Measurements from ENCODE around the gene HEMGN. TPM values are rescaled to one million over a fixed set of nuclear protein-coding genes. Genes with fewer than 3 reads are reported as not detected.
"Not testable (repeated sequence)": the region's sequence is repeated elsewhere in the genome, so short reads cannot be mapped to it uniquely, and the experiment has no call there.

The HEMGN gene
- total RNA-seq, 1 experiment from 2014 or later = not detected

DNA sequence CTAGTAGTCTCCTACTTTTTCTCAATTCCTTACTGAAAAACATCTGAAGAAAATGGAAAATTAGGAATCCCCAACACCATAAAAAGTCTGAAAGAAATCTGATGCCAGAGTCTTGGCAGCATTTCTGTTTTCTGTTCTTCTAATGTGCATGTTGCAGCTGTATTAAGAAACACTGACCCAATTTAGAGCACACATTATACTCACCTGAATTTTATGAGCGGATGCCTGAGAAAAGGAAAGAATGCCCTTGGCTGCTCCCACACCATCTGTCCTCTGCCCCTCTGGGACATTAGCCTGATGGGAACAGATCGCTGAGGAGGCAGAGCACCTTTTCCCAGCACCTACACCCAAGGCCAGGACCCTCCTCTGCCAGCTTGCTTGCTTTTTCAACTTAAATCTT is 31.0 kb upstream of the HEMGN start:
- in situ Hi-C loops (cut with HindIII; ENCODE audit: low sequenced_read_pairs) = no loop called here
- no peak for DNase-seq (ENCODE audit: low spot score)

DNA sequence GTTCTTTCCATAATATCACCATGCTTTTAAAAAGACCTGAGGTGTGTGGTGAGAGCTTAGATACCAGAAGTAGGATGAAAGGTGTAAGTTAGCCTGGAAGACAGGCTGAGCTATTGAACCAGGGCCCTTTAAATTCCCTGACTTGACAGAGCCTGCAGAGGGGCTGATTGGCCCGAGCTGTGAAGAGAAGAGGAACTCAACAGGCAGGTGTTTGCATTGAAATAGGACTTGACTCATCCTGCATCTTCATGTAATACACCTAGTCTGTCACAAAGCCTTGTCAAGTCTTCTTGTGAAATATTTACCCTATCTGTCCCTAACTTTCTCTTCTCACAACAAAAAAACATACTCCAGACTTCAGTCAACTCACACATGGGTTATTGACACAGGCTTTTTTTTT is 28.5 kb upstream of the HEMGN start:
- no peak for DNase-seq (ENCODE audit: low spot score)
- in situ Hi-C loops (cut with HindIII; ENCODE audit: low sequenced_read_pairs) = no loop called here

DNA sequence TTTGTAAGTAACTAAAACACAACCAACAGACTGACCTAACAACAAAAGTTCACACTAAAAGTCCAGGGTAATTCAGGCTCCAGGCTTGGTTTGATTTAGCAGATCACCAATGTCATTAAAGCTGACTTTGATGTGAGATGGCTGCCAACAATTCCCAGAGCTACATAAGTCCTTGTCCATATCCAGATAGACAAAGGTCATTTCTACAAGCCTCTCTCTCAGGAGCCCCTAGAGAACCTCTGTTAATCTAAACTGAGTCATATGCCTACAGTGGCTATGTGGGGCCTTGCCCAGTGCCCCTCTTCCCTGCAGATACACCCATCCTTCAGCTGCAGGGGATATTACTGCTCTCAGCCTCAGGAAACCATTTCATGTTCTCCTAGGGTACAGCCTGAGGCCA is 26.9 kb upstream of the HEMGN start:
- in situ Hi-C loops (cut with HindIII; ENCODE audit: low sequenced_read_pairs) = no loop called here
- no peak for DNase-seq (ENCODE audit: low spot score)

DNA sequence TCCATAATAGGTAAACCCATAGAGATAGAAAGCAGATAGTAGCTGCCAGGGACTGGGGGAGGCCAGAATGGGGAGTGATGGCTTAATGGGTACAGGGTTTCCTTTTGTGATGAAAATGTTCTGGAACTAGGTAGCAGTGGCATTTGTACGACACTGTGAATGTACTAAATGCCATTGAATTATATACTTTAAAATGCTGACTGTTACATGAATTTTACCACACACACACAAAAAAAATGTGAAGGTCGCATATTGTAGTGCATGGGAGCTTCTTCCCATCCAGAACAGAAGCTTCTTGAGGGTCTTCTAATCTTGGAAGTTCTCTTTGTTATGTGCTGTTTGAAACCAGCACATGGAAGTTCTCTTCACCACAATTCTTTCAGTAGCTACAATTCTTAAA is 25.3 kb upstream of the HEMGN start:
- in situ Hi-C loops (cut with HindIII; ENCODE audit: low sequenced_read_pairs) = no loop called here
- DNase-seq (ENCODE audit: low spot score) = no peak

DNA sequence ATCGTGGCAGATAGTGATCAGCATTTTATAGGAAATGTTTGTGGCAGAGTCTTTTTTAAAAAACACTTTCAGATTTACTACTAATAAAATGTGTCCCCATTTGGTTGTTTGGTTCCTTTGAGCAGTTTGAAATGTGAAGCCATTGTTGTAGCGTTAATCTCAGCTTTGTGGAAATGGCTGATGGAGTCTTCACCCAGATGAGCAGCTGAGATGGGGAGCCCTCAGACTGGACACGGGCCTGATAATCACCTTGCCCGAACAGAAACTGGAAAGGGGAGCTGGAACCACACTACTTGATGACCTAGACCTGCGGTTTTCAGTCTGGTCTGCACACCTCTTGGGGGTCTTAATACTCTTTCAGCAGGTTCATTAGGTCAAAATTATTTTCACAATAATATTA is 24.6 kb upstream of the HEMGN start:
- in situ Hi-C loops (cut with HindIII; ENCODE audit: low sequenced_read_pairs) = no loop called here
- DNase-seq (ENCODE audit: low spot score) = no peak

DNA sequence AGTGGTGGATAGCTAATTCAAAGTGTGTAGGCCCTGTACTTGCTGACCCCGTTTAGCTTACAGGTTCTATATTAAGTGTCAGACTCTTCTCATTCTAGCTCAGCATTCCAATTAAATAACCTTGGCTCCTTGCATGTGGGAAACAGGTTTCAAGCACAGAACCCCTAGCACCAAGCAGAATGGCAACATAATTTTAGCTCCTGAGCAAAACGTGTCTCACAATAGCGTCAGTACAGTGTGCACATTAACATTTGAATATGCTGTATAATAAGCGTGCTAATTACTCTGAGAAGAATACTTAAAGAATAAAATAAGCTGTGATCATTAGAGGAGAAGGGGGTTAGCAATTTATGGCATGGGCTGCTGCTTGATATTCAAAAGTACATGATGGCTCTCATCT is 24.2 kb upstream of the HEMGN start:
- no peak for DNase-seq (ENCODE audit: low spot score)
- in situ Hi-C loops (cut with HindIII; ENCODE audit: low sequenced_read_pairs) = no loop called here

DNA sequence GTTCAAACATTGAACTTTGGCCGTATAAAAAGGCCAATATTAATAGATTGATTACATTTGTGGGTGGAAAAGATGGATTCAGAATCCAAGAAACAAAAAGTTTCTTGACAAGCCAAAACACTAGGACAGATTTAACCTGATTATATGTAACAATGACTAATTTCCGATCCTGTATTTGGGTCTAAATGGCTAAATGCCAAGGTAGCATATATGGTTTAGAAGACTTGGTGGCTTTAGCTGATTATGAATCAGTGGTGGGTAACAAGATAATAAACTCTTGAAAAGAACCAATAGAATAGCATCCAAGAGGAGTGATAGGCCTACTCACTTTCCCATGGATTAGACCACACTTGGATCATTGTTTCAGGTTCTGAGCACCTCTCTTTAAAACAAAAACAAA is 23.4 kb upstream of the HEMGN start:
- in situ Hi-C loops (cut with HindIII; ENCODE audit: low sequenced_read_pairs) = no loop called here
- DNase-seq (ENCODE audit: low spot score) = no peak

DNA sequence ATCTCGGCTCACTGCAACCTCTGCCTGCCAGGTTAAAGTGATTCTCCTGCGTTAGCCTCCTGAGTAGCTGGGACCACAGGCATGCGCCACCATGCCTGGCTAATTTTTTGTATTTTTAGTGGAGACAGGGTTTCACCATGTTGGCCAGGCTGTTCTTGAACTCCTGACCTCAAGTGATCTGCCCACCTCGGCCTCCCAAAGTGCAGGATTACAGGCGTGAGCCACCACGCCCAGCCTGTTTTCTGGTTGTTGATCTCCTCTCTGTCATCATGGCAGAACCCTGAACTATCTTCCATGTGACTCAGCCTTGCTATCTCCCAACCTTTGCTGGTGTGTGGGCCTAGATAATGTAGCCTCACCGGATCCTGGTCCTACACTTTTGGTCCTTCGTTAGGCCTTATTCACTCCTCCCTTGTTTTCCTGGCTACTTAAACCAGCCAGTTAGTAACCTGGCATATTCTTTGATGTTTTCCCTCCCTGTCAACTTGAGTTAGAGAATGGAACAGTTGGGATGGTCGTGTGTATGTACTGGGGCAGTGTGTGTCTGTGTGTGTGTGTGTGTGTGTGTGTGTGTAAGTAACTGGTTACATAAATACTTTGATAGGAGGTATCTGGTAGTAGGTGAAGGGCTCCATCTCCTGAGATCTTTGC is 22.8 kb upstream of the HEMGN start:
- in situ Hi-C loops (cut with HindIII; ENCODE audit: low sequenced_read_pairs); DNase-seq (ENCODE audit: low spot score): not testable (repeated sequence)

DNA sequence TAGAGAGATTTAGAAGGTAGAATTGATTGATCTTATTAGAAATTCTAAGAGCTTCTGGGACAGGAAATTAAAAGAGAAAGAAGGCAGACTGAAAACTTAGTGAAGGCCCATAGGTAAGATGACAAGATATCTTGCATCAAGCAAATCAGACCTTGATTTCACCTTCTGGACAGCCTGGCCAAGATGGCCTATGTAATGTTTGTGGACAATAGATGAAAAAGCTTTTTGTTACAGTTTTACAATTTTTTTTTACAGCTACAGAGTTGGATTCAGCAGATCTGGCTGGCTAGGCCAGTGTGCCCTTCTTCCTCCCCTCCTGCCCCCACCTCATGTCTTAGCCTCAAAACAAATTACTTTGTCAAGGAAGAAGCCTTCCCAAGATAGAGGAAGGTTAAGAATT is 21.6 kb upstream of the HEMGN start:
- in situ Hi-C loops (cut with HindIII; ENCODE audit: low sequenced_read_pairs) = no loop called here
- DNase-seq (ENCODE audit: low spot score) = no peak

DNA sequence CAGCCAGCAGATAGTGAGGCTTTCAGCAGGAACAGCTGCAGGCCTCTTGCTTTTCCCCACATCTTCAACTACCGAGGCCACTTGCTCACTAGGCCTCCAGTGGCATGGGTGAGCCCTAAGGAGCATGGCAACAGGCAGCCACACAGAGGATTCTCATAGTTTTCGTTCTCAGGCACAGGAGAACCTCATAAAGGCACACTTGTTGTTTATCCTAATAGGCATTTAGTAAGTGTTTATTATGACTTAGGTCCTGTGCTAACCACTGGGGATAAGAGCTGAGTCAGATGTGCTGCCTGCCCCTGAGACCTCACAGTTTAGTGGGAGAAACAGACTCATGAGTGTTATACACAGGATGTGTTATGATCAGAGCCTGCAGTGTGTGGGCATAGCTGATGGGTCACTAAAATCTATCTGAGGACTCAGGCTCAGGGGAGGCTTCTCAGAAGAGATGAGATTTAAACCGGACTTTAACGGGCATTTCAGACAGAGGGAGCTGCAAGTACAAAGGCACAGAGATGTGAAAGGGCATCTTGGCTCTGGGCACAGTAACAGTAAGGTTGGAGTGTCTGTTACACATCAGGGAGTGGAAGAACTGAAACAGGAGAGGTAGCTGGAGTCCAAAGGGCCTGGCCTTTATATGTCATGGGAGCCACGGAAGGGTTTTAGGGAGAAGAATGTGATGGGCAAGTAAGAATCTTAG is 21.0 kb upstream of the HEMGN start:
- DNase-seq (ENCODE audit: low spot score) = no peak
- in situ Hi-C loops (cut with HindIII; ENCODE audit: low sequenced_read_pairs) = no loop called here

DNA sequence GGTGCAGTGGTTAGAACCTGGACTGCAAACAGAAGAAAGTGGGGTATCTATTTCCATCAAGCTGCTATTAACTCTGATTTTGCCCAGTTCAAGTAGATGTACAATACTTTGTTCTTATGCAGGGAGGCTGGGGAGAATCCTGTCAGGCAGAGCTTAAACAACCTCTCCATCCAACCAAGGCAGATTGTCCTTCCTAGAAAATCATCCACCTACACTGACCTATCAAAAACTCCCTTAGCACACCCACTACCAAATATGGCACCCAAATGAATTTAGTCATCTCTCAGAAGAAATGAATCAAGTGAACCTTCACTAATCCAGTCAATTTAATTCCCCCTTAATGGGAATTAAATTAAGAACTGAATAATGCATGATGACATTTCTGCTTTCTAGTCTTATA is 18.4 kb upstream of the HEMGN start:
- DNase-seq (ENCODE audit: low spot score) = no peak
- in situ Hi-C loops (cut with HindIII; ENCODE audit: low sequenced_read_pairs) = no loop called here

DNA sequence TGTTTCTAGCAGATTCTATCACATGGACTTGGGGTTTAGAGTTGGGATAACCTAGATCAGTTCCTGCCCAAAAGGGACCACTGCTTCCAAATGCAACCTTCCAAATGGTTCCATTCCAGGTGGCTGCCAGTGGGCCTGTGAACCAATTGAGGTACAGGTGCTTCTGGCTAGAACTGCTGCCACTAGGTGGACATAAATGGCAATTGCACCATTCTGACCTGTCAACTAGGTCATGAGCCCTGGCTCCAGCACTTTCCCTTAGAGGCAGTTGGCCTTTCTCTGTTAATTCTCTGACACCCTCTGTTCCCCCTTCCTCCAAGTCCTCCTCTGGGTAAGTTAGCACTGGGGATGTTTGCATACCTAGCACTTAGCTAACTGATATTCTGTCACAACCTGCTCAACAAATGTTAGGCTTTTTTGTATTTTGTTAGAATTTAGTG is 16.6 kb upstream of the HEMGN start:
- peak; percentile 72 for DNase-seq (ENCODE audit: low spot score)
- in situ Hi-C loops (cut with HindIII; ENCODE audit: low sequenced_read_pairs) = no loop called here

DNA sequence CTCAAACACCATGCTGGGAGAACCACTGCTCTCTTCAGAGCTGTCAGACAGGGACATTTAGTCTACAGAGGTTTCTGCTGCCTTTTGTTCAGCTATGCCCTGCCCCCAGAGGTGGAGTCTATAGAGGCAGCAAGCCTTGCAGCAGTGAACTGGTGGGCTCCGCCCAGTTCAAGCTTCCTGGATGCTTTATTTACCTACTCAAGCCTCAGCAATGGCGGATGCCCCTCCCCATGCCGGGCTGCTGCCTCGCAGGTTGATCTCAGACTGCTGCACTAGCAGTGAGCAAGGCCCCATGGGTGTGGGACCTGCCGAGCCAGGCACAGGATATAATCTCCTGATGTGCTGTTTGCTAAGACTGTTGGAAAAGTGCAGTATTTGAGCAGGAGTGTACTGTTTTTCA is 12.9 kb upstream of the HEMGN start:
- in situ Hi-C loops (cut with HindIII; ENCODE audit: low sequenced_read_pairs); DNase-seq (ENCODE audit: low spot score): not testable (repeated sequence)

DNA sequence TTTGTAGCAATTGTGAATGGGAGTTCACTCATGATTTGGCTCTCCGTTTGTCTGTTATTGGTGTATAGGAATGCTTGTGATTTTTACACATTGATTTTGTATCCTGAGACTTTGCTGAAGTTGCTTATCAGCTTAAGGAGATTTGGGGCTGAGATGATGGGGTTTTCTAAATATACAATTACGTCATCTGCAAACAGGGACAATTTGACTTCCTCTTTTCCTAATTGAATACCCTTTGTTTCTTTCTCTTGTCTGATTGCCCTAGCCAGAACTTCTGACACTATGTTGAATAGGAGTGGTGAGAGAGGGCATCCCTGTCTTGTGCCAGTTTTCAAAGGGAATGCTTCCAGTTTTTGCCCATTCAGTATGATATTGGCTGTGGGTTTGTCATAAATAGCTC is 9.1 kb upstream of the HEMGN start:
- DNase-seq (ENCODE audit: low spot score); in situ Hi-C loops (cut with HindIII; ENCODE audit: low sequenced_read_pairs): not testable (repeated sequence)

DNA sequence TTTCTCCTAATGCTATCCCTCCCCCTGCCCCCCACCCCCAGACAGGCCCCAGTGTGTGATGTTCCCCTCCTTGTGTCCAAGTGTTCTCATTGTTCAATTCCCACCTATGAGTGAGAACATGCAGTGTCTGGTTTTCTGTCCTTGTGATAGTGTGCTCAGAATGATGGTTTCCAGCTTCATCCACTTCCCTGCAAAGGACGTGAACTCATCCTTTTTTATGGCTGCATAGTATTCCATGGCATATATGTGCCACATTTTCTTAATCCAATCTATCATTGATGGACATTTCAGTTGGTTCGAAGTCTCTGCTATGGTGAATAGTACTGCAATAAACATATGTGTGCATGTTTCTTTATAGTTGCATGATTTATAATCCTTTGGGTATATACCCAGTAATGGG is 7.5 kb upstream of the HEMGN start:
- DNase-seq (ENCODE audit: low spot score); in situ Hi-C loops (cut with HindIII; ENCODE audit: low sequenced_read_pairs): not testable (repeated sequence)

DNA sequence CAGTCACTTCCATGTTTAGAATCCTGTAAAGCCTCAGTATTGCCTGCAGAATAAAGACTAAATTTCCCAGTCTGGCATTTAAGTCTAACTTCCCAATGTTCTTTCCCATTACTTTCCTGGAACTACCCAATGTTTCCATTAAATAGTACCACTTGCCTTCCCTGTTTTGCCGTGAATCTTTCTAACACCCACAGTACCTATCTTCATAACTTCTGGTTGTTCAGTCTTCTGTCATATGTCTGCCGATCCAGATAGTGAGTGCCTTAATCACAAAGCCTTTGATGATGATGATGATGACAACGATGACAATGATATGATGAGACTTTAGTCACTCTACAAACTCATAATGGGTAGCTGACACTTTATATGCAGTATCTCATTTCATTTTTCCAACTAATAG is 6.6 kb upstream of the HEMGN start:
- in situ Hi-C loops (cut with HindIII; ENCODE audit: low sequenced_read_pairs) = no loop called here
- DNase-seq (ENCODE audit: low spot score) = no peak

DNA sequence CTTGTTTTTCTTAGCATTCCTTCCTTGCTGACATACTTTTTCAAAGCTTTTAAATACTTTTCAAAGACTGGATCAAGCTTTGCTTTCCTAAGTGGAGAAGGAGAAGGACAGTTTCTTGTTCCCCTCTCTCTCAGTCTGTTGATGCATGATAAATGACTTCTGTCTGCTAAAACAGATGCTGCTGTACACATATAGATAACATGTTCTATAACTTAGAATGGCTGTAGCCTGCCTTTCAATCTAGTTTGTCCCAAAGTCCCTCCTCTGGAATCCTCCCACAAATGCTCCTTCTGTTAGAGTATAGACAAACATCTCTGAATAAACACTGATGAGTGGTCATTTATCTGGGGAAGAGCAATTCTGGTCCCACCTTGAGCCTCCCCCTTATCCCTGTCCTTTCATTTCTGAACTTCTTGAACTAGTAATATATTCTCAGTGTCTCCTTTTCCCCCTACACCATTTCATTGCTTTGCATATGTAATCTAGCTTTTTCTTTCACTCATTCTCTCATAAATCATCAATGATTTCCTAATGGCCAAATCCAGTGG is 5.4 kb upstream of the HEMGN start:
- no peak for DNase-seq (ENCODE audit: low spot score)
- in situ Hi-C loops (cut with HindIII; ENCODE audit: low sequenced_read_pairs) = no loop called here

DNA sequence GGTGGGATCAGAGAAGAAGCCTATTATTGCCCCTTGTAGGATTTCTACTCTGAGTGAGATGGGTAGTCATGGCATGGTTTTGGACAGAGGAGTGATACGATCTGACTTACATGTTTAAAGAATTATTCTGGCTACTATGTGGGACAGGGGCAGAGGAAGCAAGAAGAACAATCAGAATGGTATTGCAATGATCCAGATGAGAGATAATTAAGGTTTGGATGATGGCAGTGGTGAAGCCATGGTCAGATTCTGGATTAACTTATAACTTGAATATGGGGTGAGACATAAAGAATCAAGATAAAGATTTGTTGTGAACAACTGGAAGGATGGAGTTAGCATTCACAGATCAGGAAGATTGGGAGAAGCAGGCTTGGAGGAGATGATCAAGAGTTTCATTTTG is 3.4 kb upstream of the HEMGN start:
- DNase-seq (ENCODE audit: low spot score) = no peak
- in situ Hi-C loops (cut with HindIII; ENCODE audit: low sequenced_read_pairs) = no loop called here

DNA sequence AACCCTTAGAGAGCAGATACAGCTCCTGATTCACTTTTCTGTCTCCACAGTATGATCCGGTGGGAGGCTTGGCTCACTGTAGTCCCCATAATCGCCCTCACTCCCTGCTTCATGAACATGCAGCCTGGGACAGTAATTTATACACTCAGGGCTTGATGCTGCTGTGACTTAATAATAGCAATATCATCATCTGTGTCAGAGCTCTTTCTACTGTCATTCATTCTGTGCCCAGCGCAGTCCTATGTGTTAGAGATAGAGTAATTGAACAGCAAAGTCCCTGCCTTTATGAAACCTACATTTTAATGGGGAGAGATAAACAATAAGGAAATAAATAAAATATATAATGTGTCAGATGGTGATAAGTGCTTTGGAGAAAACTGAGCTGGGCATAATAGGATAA is 2.8 kb upstream of the HEMGN start:
- DNase-seq (ENCODE audit: low spot score) = no peak
- in situ Hi-C loops (cut with HindIII; ENCODE audit: low sequenced_read_pairs) = no loop called here

DNA sequence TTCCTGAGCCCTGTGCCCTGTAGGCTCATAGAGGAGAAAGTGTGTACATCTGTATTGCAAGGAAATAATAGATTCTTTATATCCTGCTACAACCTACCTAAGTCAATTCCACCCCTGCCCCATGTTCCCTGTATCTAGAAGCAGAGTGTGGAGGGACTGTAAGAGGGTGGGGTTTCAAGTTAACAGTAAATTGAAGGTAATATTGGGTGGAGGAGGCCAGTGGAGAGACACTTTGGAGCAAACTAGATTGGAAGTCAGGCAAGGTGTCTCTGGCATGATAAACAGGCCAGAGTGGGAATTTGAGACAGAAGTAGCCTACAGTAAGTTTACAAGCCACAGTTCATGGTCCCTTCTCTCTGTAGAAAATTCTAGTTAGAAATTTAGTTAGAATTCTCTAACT is 2.3 kb upstream of the HEMGN start:
- no peak for DNase-seq (ENCODE audit: low spot score)
- in situ Hi-C loops (cut with HindIII; ENCODE audit: low sequenced_read_pairs) = no loop called here

DNA sequence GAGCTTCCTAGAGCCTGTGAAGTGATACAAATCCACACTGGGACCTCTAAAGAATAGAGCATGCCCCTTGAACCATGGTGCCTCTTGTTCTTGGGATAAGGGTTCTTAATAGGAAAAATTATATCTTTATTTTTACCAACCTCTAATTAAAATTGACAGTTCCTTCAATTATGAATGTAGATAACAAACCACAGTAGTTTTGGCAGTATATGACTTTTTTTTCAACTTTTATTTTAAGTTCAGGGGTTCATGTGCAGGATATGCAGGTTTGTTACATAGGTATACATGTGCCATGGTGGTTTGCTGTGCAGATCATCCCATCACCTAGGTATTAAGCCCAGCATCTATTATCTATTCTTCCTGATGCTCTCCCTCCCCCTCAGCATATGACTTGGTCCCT is 974 bp downstream of the HEMGN start:
- no peak for DNase-seq (ENCODE audit: low spot score)
- in situ Hi-C loops (cut with HindIII; ENCODE audit: low sequenced_read_pairs) = no loop called here

Measured in G401 (cell line).